Effector CD8-positive, alpha-beta T cell (primary cell): ENCODE measurements around the gene DLST.

Experiments
- DNase-seq: peaks from one replicate; lab custom pipeline; 2025; lab: John Stamatoyannopoulos, UW

DLST gene

GRCh38 chr14:74860899-74861733, 20.6 kb upstream of the DLST start:
- DNase-seq = peak; percentile 94

GRCh38 chr14:74861734-74862090, 20.0 kb upstream of the DLST start:
- no peak for DNase-seq

- DNase-seq = no peak
Measured at GRCh38 chr14:74863274-74863673, 18.4 kb upstream of the DLST start.

GRCh38 chr14:74864198-74864597, 17.5 kb upstream of the DLST start:
- no peak for DNase-seq

- no peak for DNase-seq
Measured at GRCh38 chr14:74865156-74865555, 16.6 kb upstream of the DLST start.

GRCh38 chr14:74866708-74867389, 14.9 kb upstream of the DLST start:
- no peak for DNase-seq

- no peak for DNase-seq
Measured at GRCh38 chr14:74867673-74868072, 14.0 kb upstream of the DLST start.

GRCh38 chr14:74868739-74869138, 13.0 kb upstream of the DLST start:
- DNase-seq = no peak

GRCh38 chr14:74871819-74872218, 9.9 kb upstream of the DLST start:
- DNase-seq = no peak

GRCh38 chr14:74875204-74875603, 6.5 kb upstream of the DLST start:
- no peak for DNase-seq

- peak; percentile 11 for DNase-seq
Measured at GRCh38 chr14:74875941-74876913, 5.5 kb upstream of the DLST start, which contains the start of gene PROX2. Gene PROX2 (minus strand): TSS chr14:74876145. CDS start chr14:74863834, 12,311 bp downstream.

GRCh38 chr14:74879427-74880182, 2.1 kb upstream of the DLST start:
- DNase-seq = no peak

GRCh38 chr14:74882103-74882920, 596 bp downstream of the DLST start:
- peak; percentile 57 for DNase-seq

GRCh38 chr14:74886001-74886400, 4.3 kb downstream of the DLST start:
- no peak for DNase-seq

- DNase-seq = no peak
Measured at GRCh38 chr14:74888164-74889158, 6.7 kb downstream of the DLST start.

- no peak for DNase-seq
Measured at GRCh38 chr14:74890262-74890661, 8.5 kb downstream of the DLST start.

- no peak for DNase-seq
Measured at GRCh38 chr14:74891870-74892269, 10.2 kb downstream of the DLST start.

- no peak for DNase-seq
Measured at GRCh38 chr14:74892745-74893144, 11.0 kb downstream of the DLST start.

- no peak for DNase-seq
Measured at GRCh38 chr14:74893614-74894091, 11.9 kb downstream of the DLST start.
